OCI-LY7 (cell line): ENCODE results near the gene MYL11. TPM values are rescaled to one million over a fixed set of nuclear protein-coding genes. Genes with fewer than 3 reads are reported as not detected.

Source experiments
- BruUV-seq: library from RNA; stranded (reverse); fragments of 400-500 nt; replicated peaks from 2 replicates; lab custom pipeline; 2021; lab: Mats Ljungman, UMichigan
- CTCF ChIA-PET: fragments of 300-600 bp; sonication (Branson Sonifier 250); formaldehyde crosslinking; loops from one replicate; lab custom pipeline; 2022; ENCODE audit warnings: antibody characterized with exemption; ENCODE audit not compliant: unreplicated experiment; lab: Charles Lee
- POLR2A ChIA-PET: fragments of 300-600 bp; sonication (Branson Sonifier 250); formaldehyde crosslinking; loops from one replicate; lab custom pipeline; 2022; ENCODE audit warnings: antibody characterized with exemption; lab: Charles Lee
- DNase-seq: peaks from one replicate; pipeline ENCODE4 v3.0.0-alpha.2; 2015; ENCODE audit warnings: low spot score
- H2AFZ ChIP-seq: fragments of 200-600 bp; sonication (generic), shearing (Covaris generic); 2 replicates; pipeline ENCODE4 v1.6.1; 2014; ENCODE audit warnings: mild to moderate bottlenecking, antibody characterized with exemption, low read length, moderate library complexity
- H3K27ac ChIP-seq: fragments of 200-600 bp; sonication (generic); 2 replicates; pipeline ENCODE4 v1.5.1; 2014; ENCODE audit warnings: mixed run types, low read depth, mild to moderate bottlenecking, moderate library complexity, low read length, inconsistent platforms; ENCODE audit not compliant: poor library complexity, severe bottlenecking
- H3K36me3 ChIP-seq: fragments of 200-600 bp; sonication (generic); 2 replicates; pipeline ENCODE4 v1.6.1; 2014; ENCODE audit warnings: mild to moderate bottlenecking, antibody characterized with exemption, low read length, moderate library complexity, mixed read lengths; ENCODE audit not compliant: insufficient read depth
- H3K4me1 ChIP-seq: fragments of 200-600 bp; sonication (generic); 2 replicates; pipeline ENCODE4 v1.5.1; 2014; ENCODE audit warnings: mild to moderate bottlenecking, low read length; ENCODE audit not compliant: insufficient read depth, poor library complexity, severe bottlenecking
- H3K4me2 ChIP-seq: fragments of 200-600 bp; sonication (generic); 2 replicates; pipeline ENCODE4 v1.6.1; 2014; ENCODE audit warnings: mild to moderate bottlenecking, low read length
- H3K4me3 ChIP-seq: fragments of 200-600 bp; sonication (generic); 2 replicates; pipeline ENCODE4 v1.5.1; 2014; ENCODE audit warnings: mild to moderate bottlenecking, low read depth, low read length; ENCODE audit not compliant: poor library complexity, severe bottlenecking
- H3K79me2 ChIP-seq: fragments of 200-600 bp; sonication (generic); 2 replicates; pipeline ENCODE4 v1.6.1; 2016; ENCODE audit warnings: low read depth, mild to moderate bottlenecking, low read length, moderate library complexity, mixed read lengths; ENCODE audit not compliant: insufficient read depth
- H3K9me2 ChIP-seq: fragments of 200-600 bp; sonication (generic); 2 replicates; pipeline ENCODE4 v1.6.1; 2016; ENCODE audit warnings: mild to moderate bottlenecking, low read length, mixed read lengths; ENCODE audit not compliant: insufficient read depth
- H3K9me3 ChIP-seq: fragments of 200-600 bp; sonication (generic); 2 replicates; pipeline ENCODE4 v1.6.1; 2014; ENCODE audit warnings: mild to moderate bottlenecking, mixed run types, low read length, mixed read lengths
- H4K20me1 ChIP-seq: fragments of 200-600 bp; sonication (generic); 2 replicates; pipeline ENCODE4 v1.6.1; 2014; ENCODE audit warnings: mild to moderate bottlenecking, antibody characterized with exemption, low read length, moderate library complexity, mixed read lengths; ENCODE audit not compliant: insufficient read depth
- EZH2phosphoT487 ChIP-seq: fragments of 200-600 bp; sonication (generic); IDR thresholded peaks from 2 replicates; pipeline ENCODE4 v1.6.1; 2018; ENCODE audit warnings: low read depth, borderline replicate concordance, mild to moderate bottlenecking, mixed run types, antibody characterized with exemption, low read length, moderate library complexity, mixed read lengths
- intact Hi-C: fragments of 100-400 bp; cut with micrococcal nuclease; formaldehyde crosslinking; loops from one replicate; pipeline ENCODE4 v1.10.0; 2022; ENCODE audit not compliant: unreplicated experiment
- total RNA-seq, 2 experiments: library from RNA; depleted of rRNA in 1 of 2; stranded (reverse); fragments of >200 nt in 1 of 2; shearing (Covaris generic) in 1 of 2; gene quantifications; 2 replicates each; pipeline ENCODE4 v1.2.3, GENCODE V29; 2014 to 2022
- TF ChIP-seq, protein P1 (sequence below): fragments of 200-600 bp; sonication (generic); conservative IDR thresholded peaks from 2 replicates; pipeline ENCODE4 v1.5.1; 2014; ENCODE audit warnings: mild to moderate bottlenecking, antibody characterized with exemption, low read length, moderate library complexity, mixed read lengths

The MYL11 gene
- total RNA-seq, 2 experiments from 2014 or later: 3.2 to 3.9 TPM

DNA sequence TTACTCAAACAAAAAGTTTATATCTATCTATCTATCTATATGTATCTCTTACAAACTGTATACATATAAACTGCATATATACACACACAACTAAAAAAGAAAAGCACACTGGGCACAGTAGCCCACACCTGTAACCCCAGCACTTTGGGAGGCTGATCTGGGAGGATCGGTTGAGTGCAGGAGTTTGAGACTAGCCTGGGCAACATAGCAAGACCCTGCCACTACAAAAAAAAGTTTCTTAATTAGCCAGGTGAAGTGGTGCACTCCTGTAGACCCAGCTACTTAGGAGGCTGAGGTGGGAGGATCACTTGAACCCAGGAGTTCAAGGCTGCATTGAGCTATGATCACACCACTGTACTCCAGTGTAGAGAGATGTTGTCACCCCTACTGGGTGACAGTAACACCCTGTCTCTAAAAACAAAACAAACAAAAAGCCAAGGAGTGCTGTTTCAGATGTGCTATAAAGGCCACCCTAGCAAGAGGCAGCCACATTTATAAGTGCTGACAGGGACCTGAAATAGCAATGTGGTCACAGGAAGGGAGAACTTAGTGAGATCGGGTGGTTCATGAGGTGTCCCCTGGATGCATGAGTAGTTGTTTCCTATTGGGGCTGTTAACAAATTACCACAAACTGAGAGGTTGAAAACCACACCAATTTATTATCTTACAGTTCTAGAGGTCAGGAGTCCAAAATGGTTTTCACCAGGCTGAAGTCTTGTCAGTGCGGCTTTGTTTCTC lies 24.3 kb upstream of the MYL11 start:
- ChIA-PET POLR2A (interaction anchor here (0.6 to 4.5 kb wide), 4 partner anchors 21 to 270 kb away, joined by 3 to 21 read pairs (median 4); partner anchors contain the start of genes TBC1D10B, ZNF48 and ZNF771), CTCF (interaction anchor here (0.6 to 1.2 kb wide), 3 partner anchors 8 to 21 kb away, joined by 3 to 4 read pairs (median 3); no protein-coding TSS in a partner anchor)
- Histone ChIP-seq H3K36me3 (peaks cover 54% of the 10 kb centered on the region), H3K9me2 (no peaks in the 10 kb centered on the region), H3K9me3 (no peaks in the 10 kb centered on the region), H4K20me1 (no peaks in the 10 kb centered on the region), H3K79me2 (peaks cover 37% of the 10 kb centered on the region), H3K4me2 (peak overlapping the region; percentile 99), H3K27ac (peak overlapping the region; percentile 98), H3K4me3 (peak overlapping the region; percentile 98), H2AFZ (no peak overlapping the region), H3K4me1 (peaks cover 88% of the 10 kb centered on the region)
- no TSS peak for BruUV-seq
- intact Hi-C loops: loop anchor here (10.0 kb wide), 1 partner anchor 286 kb away; the partner anchor contains the start of gene ALDOA
- DNase-seq: peak; percentile 79
- no peak for TF ChIP-seq EZH2phosphoT487
- TF ChIP-seq, protein P1, sequence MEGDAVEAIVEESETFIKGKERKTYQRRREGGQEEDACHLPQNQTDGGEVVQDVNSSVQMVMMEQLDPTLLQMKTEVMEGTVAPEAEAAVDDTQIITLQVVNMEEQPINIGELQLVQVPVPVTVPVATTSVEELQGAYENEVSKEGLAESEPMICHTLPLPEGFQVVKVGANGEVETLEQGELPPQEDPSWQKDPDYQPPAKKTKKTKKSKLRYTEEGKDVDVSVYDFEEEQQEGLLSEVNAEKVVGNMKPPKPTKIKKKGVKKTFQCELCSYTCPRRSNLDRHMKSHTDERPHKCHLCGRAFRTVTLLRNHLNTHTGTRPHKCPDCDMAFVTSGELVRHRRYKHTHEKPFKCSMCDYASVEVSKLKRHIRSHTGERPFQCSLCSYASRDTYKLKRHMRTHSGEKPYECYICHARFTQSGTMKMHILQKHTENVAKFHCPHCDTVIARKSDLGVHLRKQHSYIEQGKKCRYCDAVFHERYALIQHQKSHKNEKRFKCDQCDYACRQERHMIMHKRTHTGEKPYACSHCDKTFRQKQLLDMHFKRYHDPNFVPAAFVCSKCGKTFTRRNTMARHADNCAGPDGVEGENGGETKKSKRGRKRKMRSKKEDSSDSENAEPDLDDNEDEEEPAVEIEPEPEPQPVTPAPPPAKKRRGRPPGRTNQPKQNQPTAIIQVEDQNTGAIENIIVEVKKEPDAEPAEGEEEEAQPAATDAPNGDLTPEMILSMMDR: no peak

DNA sequence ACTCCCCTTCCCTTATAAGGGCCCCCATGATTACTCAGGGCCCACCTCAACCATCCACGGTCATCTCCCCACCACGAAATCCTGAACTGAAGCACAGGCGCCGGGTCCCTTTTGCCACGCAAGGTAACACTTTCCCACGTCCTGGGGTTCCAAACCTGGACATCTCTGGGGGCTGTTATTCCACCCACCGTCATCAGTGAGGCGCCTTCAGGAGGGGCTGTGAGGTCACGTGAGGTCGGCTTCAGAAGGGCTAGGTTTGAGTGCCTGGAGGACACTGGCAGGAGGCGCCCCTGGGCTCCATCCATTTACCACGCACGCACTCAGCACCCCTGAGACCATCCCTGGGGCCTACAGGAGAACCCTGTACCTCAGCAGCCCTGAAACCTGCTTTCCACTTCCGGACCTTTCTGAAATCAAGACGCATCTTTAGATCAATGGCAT lies 23.6 kb upstream of the MYL11 start:
- Histone ChIP-seq H3K4me2 (peak overlapping the region; percentile 99), H3K9me2 (no peaks in the 10 kb centered on the region), H3K4me1 (peaks cover 88% of the 10 kb centered on the region), H3K4me3 (peak overlapping the region; percentile 98), H4K20me1 (no peaks in the 10 kb centered on the region), H2AFZ (no peak overlapping the region), H3K79me2 (peaks cover 37% of the 10 kb centered on the region), H3K27ac (peak overlapping the region; percentile 98), H3K36me3 (peaks cover 55% of the 10 kb centered on the region), H3K9me3 (no peaks in the 10 kb centered on the region)
- TSS peak; percentile 14 for BruUV-seq
- ChIA-PET POLR2A (interaction anchor here (4.5 kb wide), 1 partner anchor 20 kb away, joined by 21 read pairs; the partner anchor contains the start of gene TBC1D10B), CTCF (interaction anchor here (1.1 to 1.2 kb wide), 2 partner anchors 9 to 20 kb away, joined by 3 read pairs; no protein-coding TSS in a partner anchor)
- intact Hi-C loops: loop anchor here (10.0 kb wide), 1 partner anchor 286 kb away; the partner anchor contains the start of gene ALDOA
- DNase-seq: peak; percentile 43
- TF ChIP-seq, protein P1: no peak
- TF ChIP-seq EZH2phosphoT487: no peak
